ENCODE results near the gene LHFPL6.
"Not testable (repeated sequence)": the region's sequence is repeated elsewhere in the genome, so short reads cannot be mapped to it uniquely, and the experiment has no call there.

The LHFPL6 gene

DNA sequence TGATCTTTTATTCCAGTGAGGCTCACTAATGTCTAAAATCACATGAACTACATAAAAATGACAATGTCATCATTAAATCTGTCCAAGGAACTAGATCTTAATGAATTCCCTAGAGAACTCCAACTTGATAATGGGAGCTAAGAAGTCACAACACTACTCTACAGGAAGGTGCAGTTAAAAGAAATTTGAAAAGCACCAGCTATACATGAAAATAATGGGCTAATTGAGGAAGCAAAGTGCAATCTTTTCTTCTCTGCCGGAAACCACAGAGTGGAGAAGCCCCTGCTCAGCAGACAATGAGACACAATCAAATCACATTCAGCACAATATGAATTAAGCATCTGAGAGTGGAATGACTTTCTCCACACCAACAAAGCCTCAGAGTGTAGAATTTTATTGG lies 261.7 kb downstream of the LHFPL6 start:
- no peak for DNase-seq (ENCODE audit: low read depth)

DNA sequence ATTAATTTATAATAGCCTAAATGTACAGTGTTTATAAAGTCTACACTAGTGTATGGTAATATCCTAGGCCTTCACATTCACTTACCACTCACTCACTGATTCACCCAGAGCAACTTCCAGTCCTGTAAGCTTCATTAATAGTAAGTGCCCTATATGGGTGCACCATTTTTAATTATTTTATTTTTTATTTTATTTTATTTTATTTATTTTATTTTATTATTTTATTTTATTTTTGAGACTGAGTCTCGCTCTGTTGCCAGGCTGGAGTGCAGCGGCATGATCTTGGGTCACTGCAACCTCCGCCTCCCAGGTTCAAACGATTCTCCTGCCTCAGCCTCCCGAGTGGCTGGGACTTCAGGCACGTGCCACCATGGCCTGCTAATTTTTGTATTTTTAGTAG lies 264.9 kb downstream of the LHFPL6 start:
- DNase-seq (ENCODE audit: low read depth) = not testable (repeated sequence)

DNA sequence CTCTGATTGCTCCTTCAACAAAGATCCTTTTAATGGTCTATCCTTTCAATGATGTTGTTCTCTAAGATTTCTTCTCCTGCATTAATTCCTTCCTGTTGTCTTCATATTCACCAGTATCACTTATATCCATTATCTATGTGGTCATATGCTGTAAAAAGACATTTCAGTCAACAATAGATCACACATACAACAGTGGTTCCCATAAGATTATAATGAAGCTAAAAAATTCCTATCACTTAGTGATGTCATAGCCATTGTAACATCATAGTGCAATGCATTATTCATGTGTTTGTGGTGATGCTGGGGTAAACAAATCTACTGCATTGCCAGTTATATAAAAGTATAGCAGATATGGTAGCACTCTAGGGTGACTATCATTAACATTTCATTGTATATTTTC lies 266.1 kb downstream of the LHFPL6 start:
- no peak for DNase-seq (ENCODE audit: low read depth)

DNA sequence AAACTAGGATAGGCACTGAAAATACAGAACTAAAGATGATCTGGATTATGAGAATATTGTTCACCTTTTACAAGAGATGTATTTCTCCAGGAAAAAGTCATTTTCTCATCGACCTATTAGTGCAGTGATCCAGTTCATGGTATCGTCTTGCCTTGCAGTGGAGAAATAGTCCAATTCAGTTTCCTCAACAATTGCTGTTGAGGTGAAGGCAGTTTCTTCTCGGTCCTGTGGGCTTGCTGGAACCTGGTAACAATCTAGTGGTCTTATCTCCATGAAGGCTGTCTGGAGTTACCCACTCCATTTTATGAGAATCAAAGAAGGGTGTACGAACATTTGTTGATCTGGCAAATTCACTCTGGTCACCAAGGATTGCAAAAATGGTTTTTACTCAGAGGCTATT lies 266.8 kb downstream of the LHFPL6 start:
- no peak for DNase-seq (ENCODE audit: low read depth)

DNA sequence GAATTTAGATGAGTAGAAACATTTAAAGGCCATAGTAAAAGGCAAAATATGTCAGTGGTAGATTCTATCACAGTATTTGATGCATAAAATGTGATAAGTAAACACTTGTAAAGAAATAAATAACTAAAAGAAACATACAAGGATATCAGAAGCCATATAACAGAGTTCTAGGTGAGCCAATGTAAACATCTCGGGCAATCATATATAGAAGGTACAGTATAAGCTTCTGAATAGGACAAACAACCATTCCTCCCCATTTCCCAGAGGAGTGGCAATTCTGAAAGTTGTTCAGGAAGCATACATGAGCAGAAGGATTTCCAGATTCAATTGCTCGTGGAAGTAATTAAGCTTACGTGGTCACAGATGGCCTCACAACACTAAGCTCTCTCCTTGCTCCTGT lies 267.3 kb downstream of the LHFPL6 start:
- DNase-seq (ENCODE audit: low read depth) = no peak

DNA sequence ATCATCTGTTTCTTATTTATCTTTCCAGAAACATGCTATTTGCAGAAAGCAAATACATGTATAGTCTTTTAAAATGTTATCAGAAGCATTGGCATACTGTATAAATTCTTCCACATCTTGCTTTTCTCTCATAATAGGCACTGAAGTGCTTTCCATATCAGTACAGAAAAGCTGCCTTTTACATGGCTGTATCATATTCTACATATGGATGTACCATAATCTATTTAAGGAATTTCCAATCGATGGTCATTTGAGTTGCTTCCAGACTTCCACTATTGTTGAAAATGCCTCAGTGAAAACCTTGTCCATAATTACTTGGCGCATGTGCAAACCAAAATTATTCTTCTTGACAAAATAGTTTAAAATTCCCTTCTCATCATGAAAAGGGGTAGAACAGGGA lies 272.5 kb downstream of the LHFPL6 start:
- DNase-seq (ENCODE audit: low read depth) = no peak

DNA sequence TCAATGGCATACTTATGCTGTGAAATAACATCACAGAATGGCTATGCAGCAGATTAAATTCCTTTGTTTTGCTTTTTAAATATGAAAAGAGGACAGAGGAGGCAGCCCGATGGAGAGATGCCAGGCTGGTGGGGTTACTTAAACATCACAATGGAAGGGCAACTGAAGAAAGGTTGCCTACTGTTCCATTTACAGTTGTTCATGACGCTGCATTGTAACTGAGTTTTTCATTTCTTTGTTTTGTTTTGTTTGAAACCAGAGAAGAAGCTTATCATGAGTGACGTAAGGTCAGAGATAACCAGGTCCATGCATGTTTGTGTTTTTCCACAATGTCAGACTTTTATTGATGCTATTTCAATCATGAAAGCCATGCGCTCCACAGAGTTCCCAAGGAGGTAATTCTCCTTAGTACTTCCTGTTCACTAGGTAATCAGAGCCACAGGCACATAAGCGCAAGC lies 273.8 kb downstream of the LHFPL6 start:
- no peak for DNase-seq (ENCODE audit: low read depth)

DNA sequence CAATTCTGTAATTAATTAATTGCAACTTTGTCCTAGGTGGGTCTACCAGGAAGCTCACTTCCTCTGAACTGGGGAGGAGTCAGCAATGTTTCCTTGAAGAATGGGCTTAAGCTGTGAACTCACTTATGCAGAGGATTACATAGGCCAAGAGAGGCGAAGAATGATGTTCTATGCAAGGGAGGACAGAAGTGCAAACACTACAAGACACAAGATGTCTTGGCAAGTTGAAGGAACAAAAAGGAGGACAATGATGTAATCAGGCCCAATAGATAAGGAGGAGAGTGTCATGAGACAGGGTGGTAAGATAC lies 275.9 kb downstream of the LHFPL6 start:
- DNase-seq (ENCODE audit: low read depth) = no peak

DNA sequence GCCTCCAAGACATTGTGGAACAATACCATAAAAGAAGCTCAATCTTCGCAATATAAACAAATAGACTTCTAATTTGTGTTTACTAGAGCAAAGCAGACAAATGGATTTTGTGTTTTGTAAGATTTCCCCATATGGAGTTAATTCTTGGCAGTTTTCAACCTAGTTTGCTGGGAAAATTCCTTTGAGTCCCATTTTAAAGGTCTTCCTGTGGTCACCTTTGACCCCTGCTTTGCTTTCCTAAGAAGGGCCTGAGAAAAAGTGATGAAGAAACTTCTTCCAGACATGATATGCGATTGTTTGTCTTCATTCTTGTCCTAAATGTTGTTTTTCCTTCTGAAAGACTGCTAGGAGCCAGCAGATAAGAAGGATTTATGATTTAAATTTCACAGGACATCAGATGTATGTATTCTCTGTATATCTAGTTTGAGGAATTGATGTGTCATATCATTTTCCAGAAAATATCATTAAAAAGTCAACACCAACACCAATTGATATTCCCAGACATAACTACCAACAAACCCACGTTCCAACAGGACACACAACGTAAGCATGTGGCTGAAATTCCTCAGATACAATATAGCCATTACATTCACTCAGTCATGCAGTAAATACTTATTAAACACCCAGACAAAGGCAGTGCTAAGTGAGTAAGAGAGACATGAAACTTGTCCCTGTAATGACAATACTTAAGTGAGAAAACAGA lies 276.4 kb downstream of the LHFPL6 start:
- DNase-seq (ENCODE audit: low read depth) = no peak

DNA sequence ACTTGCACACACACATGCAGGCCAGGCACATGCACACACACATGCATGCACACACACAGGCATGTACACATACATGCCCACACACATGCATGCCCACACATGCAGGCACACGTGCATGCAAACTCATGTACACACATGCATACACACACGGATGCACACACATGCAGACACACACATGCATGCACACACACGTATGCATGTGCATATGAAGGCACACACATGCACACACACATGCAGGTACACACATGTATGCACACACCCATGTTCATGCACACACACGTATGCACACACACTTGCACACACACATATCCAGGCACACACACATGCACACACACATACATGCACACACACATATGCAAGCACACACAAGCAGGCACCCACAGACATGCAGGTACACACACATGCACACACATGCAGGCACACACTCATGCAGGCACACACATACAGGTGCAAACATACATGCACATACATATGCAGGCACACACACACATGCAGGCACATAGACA lies 278.1 kb downstream of the LHFPL6 start:
- no peak for DNase-seq (ENCODE audit: low read depth)

DNA sequence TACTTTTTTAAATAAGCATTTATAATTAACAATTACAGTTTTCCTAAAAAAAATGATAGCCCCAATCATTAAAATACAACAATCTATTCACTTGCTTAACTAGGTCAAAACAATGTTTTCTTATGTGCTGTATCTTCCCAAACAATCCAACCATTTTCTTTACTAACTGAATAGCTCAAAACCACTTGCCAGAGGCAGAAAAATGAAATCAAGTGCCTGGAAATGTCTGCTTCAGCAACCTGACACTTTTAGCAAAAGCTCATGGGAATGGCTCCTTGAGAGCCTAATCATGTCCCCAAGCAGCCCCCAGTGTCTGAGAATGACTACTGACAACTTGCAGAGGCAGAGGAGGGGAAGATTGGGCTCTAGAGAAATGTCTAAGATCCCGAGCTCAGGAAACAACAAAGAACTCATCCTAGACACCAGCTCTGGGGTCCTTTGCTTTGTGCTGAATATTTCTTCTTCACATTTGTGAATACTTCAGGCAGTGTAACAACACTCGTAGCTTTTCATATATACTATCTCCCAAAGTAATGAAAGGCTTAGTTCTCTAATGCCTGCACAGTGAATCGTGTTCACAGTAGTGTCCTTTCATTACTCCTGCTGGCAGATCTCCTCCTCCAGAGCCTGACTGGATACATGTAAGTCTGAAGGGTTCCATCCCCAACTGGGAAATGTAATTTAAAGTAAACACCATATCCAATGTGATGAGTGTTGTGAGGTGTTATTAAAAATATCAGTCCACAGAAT lies 280.0 kb downstream of the LHFPL6 start:
- no peak for DNase-seq (ENCODE audit: low read depth)

DNA sequence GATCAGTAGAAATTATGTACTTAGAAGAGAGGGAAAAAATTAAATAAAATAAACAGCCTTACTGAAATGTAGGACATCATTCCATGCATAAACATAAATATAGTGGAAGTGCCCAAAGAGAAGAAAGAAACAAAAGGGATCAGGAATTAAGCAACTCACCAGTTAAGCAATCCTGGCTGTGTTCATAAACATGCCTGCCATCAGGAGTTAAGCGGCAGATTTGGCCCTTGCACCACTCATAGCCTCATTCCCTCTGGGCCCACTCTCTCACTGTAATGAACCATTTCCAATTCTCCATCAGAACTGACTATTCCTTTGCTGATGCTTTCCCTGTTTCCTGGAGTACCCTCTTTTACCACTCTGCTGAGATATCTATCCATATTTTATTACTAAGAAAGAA lies 281.4 kb downstream of the LHFPL6 start:
- DNase-seq (ENCODE audit: low read depth) = no peak

DNA sequence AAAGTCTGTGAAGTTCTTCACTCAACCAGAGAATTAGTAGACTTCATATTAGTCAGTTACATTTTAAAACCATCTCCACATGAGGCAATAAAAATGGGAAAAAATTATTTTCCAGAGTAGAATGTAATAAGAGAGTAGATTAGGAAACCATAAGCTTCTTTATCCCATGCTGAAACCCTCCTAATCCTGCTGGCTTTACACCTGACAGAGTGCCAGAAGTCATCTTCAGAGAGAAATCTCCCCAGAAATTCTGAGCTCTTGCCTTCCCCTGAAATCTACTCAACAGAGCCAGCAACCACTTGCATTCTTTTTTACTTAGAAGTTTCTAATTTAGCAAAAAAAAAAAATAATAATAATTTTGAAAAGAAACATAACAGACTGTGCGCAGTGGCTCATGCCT lies 284.8 kb downstream of the LHFPL6 start:
- DNase-seq (ENCODE audit: low read depth) = no peak

DNA sequence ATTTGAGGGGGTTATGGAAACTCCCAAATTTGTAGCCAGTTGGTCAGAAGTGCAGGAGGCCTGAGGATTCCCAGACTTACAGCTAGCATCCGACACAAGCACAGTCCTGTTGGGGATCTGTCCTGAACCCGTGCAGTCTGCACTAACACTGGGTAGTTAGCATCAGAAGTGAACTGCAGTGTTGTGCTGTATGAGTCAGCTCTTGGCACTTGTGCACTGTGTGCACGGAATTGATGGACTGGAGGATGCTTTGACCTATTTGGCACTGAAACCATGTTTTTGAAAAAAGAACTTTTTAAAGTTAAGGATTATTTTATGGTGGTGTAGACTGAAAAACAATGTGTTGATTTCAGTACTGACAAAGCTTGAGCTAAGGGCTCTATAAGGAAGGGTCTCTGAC lies 285.7 kb downstream of the LHFPL6 start:
- no peak for DNase-seq (ENCODE audit: low read depth)

DNA sequence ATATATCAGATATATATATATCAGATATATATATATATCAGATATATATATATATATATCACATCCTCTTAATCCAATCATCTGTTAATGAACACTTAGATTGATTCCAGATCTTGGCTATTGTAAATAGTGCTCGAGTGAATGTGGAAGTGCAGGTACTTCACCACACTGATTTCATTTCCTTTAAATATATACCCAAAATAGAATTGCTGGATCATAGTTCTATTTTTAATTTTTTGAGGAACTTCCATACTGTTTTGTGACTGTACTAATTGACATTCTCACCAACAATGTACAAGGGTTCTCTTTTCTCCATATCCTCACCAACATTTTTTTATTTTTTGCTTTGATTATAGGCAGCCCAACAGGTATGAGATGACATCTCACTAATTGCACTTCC lies 287.2 kb downstream of the LHFPL6 start:
- no peak for DNase-seq (ENCODE audit: low read depth)

DNA sequence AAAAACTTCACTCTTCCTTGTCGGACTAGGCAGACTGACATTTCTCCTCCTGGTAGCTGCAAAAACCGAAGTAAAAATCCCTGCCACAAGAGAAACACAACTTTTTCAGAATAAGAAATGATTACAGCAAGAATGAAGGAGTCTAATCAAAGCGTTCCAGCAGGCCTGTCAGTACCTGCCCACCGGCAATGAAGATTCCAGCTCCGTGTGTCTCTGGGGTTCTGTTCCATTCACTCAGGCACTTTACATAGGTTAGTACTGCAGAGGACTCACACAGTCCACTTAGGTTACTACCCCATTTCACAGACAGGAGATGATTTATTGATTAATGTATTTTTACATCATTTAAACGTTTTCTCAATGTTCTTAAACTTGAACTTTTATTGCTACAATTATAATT lies 289.3 kb downstream of the LHFPL6 start:
- DNase-seq (ENCODE audit: low read depth) = no peak

DNA sequence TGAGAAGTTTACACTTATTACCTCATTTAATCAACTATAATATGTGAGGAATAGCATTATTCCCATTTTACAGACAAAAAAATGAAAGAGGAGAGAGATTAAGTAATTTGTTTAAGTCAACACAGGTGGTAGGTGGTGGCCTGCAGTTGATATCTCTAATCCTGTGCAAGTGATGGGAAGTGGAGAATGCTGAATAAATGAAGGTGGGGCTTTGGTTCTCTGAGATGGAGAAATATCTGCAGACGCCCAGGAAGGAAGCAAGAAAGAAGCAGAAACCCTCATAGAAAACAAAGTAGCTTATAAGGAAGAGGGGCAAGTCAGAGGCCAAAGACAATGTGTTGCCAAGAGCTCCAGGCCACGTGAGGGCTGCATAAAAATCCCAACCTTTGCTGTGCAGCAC lies 290.4 kb downstream of the LHFPL6 start:
- no peak for DNase-seq (ENCODE audit: low read depth)

DNA sequence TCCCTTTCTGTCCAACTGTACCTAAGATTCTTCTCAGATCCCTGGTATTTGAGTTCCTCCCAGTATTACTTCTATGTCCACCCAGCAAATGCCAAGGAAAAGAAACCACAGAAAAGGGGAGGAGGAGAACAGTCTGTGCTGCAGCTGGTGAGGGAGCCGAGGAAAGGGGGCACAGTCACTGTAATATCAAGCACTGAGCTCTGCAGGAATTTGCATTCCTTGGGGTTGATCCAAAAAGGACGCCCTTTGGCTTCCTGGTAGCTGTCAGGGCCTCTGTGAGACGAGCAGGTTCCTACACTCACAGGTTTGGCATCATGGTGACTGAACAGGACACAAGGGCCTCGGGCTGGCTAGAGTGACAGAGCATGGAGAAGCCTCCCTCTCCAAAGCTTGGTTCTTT lies 291.4 kb downstream of the LHFPL6 start:
- no peak for DNase-seq (ENCODE audit: low read depth)

DNA sequence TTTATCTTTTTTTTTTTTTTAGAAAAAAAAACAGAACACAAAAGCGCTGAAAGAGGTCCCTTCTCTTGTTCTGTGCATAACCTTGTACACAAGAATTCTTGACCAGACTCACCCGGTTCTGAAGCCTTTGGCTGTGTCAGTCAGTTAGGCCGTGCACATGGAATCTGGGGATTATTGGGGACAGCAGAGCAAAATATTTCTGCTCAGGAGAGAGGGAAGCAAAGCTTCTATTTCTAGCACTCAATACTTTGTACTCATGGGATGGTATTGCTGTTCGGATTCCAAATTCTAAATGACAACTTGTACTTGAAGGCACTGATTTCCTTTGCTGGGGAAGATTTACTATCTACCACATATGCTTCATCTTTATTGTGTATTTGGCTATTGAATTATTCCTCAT lies 292.0 kb downstream of the LHFPL6 start:
- no peak for DNase-seq (ENCODE audit: low read depth)

DNA sequence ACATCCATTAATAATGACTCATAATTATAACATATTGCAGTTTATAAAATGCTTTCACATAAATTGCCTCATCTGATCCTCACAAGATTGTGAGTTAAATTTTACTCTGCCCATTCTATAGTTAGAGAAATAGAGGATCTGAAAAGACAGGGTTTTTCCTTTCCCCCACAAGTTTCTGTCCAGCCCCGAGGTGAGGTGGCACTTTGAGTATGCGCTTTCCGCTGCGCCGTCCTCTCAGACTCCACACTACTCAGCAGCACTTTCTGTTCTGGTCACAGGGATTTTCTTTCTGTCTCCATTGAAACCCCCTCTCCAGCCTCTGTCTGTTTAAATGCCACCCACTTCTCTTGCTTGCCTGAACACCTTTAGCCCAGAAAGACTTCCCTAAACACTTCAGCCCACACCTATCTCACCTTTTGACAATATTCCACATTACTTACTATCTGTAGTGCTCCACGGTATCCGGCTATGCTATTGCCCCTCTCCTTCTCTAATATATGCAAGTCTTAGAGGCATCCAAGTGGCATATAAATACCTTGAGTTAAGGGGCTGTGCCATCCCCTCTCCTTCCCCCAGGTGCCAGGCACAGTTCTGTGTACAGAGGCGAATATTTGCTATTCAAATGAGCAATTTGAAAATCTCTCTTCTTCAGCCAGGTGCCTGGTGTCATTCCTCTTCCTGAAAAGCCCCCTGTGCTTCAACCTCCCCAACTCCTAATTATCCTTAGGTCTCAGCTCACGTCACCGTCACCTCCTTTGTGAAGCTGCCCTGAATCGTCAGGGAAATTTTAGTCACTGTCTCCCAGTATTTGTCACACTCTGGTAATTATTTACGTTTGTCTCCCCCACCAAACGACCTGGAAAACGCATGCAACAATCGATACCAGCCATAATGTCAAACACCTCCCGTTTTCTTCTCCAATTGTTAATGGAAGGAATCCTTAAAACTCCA lies 296.1 kb downstream of the LHFPL6 start:
- no peak for DNase-seq (ENCODE audit: low read depth)

DNA sequence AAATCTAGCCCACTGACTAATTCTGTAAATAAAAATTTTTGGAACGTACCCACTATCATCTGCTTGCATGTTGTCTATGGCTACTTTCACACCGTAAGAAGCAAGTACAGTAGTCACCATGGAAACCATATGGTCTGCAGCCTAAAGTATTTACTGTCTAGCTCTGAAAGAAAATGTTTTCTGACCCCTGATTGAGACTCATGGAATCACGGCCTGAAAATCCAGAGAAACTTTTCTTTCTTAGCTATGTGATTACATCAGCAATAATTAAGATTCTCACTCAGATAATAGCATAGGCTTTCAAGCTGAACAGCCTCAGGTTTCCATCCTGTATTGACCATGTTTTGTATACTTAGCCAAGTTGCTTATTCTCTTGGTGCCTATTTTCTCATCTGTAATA lies 300.2 kb downstream of the LHFPL6 start:
- no peak for DNase-seq (ENCODE audit: low read depth)

DNA sequence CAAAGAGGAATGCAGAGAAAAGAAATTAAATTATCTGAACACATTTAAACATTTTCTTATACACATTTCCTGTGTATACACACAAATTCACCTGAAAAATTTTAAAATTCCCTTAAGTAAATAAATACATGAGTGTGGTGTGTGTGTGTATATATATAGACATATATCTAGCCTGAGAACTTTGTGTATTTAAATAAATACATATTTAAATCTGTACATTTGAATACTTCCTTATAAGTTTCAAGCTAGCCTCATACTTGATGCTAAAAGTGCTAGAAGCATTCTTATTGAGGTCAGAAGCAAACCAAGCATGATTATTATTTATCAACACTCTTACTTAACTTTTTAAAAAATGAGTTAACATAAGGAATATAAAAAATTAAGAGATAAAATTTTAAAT lies 304.0 kb downstream of the LHFPL6 start:
- no peak for DNase-seq (ENCODE audit: low read depth)

All from non-pigmented ciliary epithelial cell (primary cell).